HCT116 (cell line): ENCODE results near the gene RAPSN. TPM values are rescaled to one million over a fixed set of nuclear protein-coding genes. Genes with fewer than 3 reads are reported as not detected.

ENCODE experiments used
- ATAC-seq: fragments of 200-7000 bp; cut with Tn5 transposase; 2 replicates; pipeline ENCODE4 v1.9.1; 2020; ENCODE audit warnings: mild to moderate bottlenecking, moderate library complexity
- BruUV-seq: library from RNA; stranded (reverse); fragments of 400-500 nt; replicated peaks from 2 replicates; lab custom pipeline; 2021; lab: Mats Ljungman, UMichigan
- CTCF ChIA-PET: fragments of 300-600 bp; sonication (Branson Sonifier 250); formaldehyde crosslinking; loops from one replicate; lab custom pipeline; 2021; ENCODE audit warnings: antibody characterized with exemption; lab: Charles Lee
- POLR2A ChIA-PET: fragments of 300-600, 350-600 bp; sonication (Branson Sonifier 250); formaldehyde crosslinking; loops from one replicate; lab custom pipeline; 2021; ENCODE audit warnings: antibody characterized with exemption; lab: Charles Lee
- RAD21 ChIA-PET, 2 experiments: fragments of 300-600 bp; sonication (Branson Sonifier 250); formaldehyde crosslinking; loops; one replicate each; lab custom pipeline; 2023; ENCODE audit warnings: low total read pairs in 2 of 2; ENCODE audit not compliant: uncharacterized antibody in 2 of 2, unreplicated experiment in 2 of 2, low non-redundant PET in 1 of 2; lab: Charles Lee
- DNase-seq: peaks from one replicate; pipeline ENCODE4 v3.0.0-alpha.2; 2010; ENCODE audit warnings: low read depth, low spot score
- H2AFZ ChIP-seq: fragments of 200-600 bp; shearing (Covaris generic), sonication (generic); 2 replicates; pipeline ENCODE4 v1.6.1; 2017; ENCODE audit warnings: low read depth, mixed run types, mixed read lengths, antibody characterized with exemption, low read length; ENCODE audit not compliant: poor library complexity, severe bottlenecking
- H3K27ac ChIP-seq: 2 replicates; pipeline ENCODE4 v1.5.1; 2012; ENCODE audit warnings: low read depth, low read length
- H3K27me3 ChIP-seq: fragments of 200-600 bp; sonication (generic); 2 replicates; pipeline ENCODE4 v1.6.1; 2016; ENCODE audit warnings: mixed run types, low read length, mixed read lengths; ENCODE audit not compliant: insufficient read depth
- H3K36me3 ChIP-seq, 2 experiments: fragments of 200-500 bp in 1 of 2; fragments of 200-600 bp in 1 of 2; sonication (Bioruptor generic) in 1 of 2; sonication (generic) in 1 of 2; 2 replicates each; pipeline versions ENCODE4 v1.5.1 to v1.6.1; 2014 to 2016; ENCODE audit warnings: low read length in 2 of 2, inconsistent platforms in 1 of 2, mixed read lengths in 1 of 2, mixed run types in 1 of 2; ENCODE audit not compliant: insufficient read depth in 2 of 2, control insufficient read depth in 1 of 2
- H3K4me1 ChIP-seq, 2 experiments: fragments of 200-600 bp in 1 of 2; sonication (generic) in 1 of 2; 2 replicates each; pipeline versions ENCODE4 v1.5.1 to v1.6.1; 2012 to 2017; ENCODE audit warnings: low read length in 2 of 2, inconsistent platforms in 1 of 2, mild to moderate bottlenecking in 1 of 2, mixed read lengths in 1 of 2, mixed run types in 1 of 2, moderate library complexity in 1 of 2; ENCODE audit not compliant: insufficient read depth in 2 of 2, control insufficient read depth in 1 of 2
- H3K4me2 ChIP-seq: fragments of 200-600 bp; sonication (generic); 2 replicates; pipeline ENCODE4 v1.6.1; 2017; ENCODE audit warnings: mixed run types, low read length, mixed read lengths
- H3K4me3 ChIP-seq, 2 experiments: fragments of 200-600 bp in 1 of 2; sonication (generic) in 1 of 2; replicated peaks in 1 of 2; 2 replicates each; pipeline ENCODE4 v1.5.1; 2011 to 2016; ENCODE audit warnings: low read length in 2 of 2, control low read depth in 1 of 2, low read depth in 1 of 2, mild to moderate bottlenecking in 1 of 2, mixed read lengths in 1 of 2, mixed run types in 1 of 2
- H3K79me2 ChIP-seq: fragments of 200-600 bp; sonication (generic); 2 replicates; pipeline ENCODE4 v1.6.1; 2017; ENCODE audit warnings: mild to moderate bottlenecking, mixed run types, low read length, moderate library complexity, mixed read lengths; ENCODE audit not compliant: insufficient read depth
- H3K9ac ChIP-seq: fragments of 200-600 bp; sonication (generic); 2 replicates; pipeline ENCODE4 v1.6.1; 2016; ENCODE audit warnings: low read length, mixed read lengths
- H3K9me2 ChIP-seq: fragments of 200-600 bp; sonication (generic), shearing (Covaris generic); 2 replicates; pipeline ENCODE4 v1.6.1; 2017; ENCODE audit warnings: mixed run types, mild to moderate bottlenecking, moderate library complexity; ENCODE audit not compliant: insufficient read depth
- H3K9me3 ChIP-seq, 2 experiments: fragments of 200-500 bp in 1 of 2; fragments of 200-600 bp in 1 of 2; sonication (Bioruptor generic) in 1 of 2; sonication (generic) in 1 of 2; 2 replicates each; pipeline ENCODE4 v1.6.1; 2014 to 2017; ENCODE audit warnings: low read length in 2 of 2, mixed read lengths in 2 of 2, inconsistent platforms in 1 of 2, low read depth in 1 of 2, mild to moderate bottlenecking in 1 of 2, mixed run types in 1 of 2, moderate library complexity in 1 of 2; ENCODE audit not compliant: control insufficient read depth in 1 of 2, insufficient read depth in 1 of 2
- H4K20me1 ChIP-seq: fragments of 200-600 bp; sonication (generic), shearing (Covaris generic); 2 replicates; pipeline ENCODE4 v1.6.1; 2017; ENCODE audit warnings: mixed run types, mild to moderate bottlenecking, moderate library complexity; ENCODE audit not compliant: insufficient read depth
- CBX3 ChIP-seq: IDR thresholded peaks from 2 replicates; pipeline ENCODE4 v1.6.1; 2012; ENCODE audit warnings: low read depth
- CEBPB ChIP-seq: IDR thresholded peaks from 2 replicates; pipeline ENCODE4 v1.6.1; 2012; ENCODE audit warnings: low read depth
- EGR1 ChIP-seq: IDR thresholded peaks from 2 replicates; pipeline ENCODE4 v1.6.1; 2012; ENCODE audit warnings: low read depth
- EZH2phosphoT487 ChIP-seq: fragments of 200-600 bp; IDR thresholded peaks from 2 replicates; pipeline ENCODE4 v1.6.1; 2018; ENCODE audit warnings: antibody characterized with exemption, borderline replicate concordance
- FOSL1 ChIP-seq: IDR thresholded peaks from 2 replicates; pipeline ENCODE4 v1.6.1; 2012; ENCODE audit warnings: low read depth
- POLR2AphosphoS5 ChIP-seq: IDR thresholded peaks from 2 replicates; pipeline ENCODE4 v1.6.1; 2011; ENCODE audit warnings: mild to moderate bottlenecking, low read depth, low read length, moderate library complexity
- RAD21 ChIP-seq: IDR thresholded peaks from 2 replicates; pipeline ENCODE4 v1.6.1; 2012; ENCODE audit warnings: low read depth, mild to moderate bottlenecking
- SP1 ChIP-seq: IDR thresholded peaks from 2 replicates; pipeline ENCODE4 v1.6.1; 2012; ENCODE audit warnings: low read depth
- SRF ChIP-seq: IDR thresholded peaks from 2 replicates; pipeline ENCODE4 v1.6.1; 2012; ENCODE audit warnings: low read depth
- TCF7L2 ChIP-seq: IDR thresholded peaks from 2 replicates; pipeline ENCODE4 v1.7.0; 2011; ENCODE audit warnings: borderline replicate concordance, inconsistent platforms; ENCODE audit not compliant: insufficient read depth, insufficient read length; ENCODE audit errors: extremely low read depth
- YY1 ChIP-seq: IDR thresholded peaks from 2 replicates; pipeline ENCODE4 v1.6.1; 2011; ENCODE audit warnings: low read length, low read depth, moderate library complexity, mild to moderate bottlenecking; ENCODE audit not compliant: insufficient replicate concordance; ENCODE audit errors: extremely low read depth
- ZFX ChIP-seq: fragments of 450-650 bp; IDR thresholded peaks from 2 replicates; pipeline ENCODE4 v1.6.1; 2017
- ZNF274 ChIP-seq: fragments of 200-500 bp; sonication (Bioruptor generic); IDR thresholded peaks from 2 replicates; pipeline ENCODE4 v1.6.1; 2014; ENCODE audit warnings: mild to moderate bottlenecking, low read depth, low read length, inconsistent platforms
- intact Hi-C: fragments of 100-400 bp; cut with micrococcal nuclease; formaldehyde crosslinking; loops from 2 replicates; pipeline ENCODE4 v1.10.0; 2022
- total RNA-seq: library from RNA; stranded (reverse); gene quantifications from one replicate; pipeline ENCODE4 v1.2.1, GENCODE V29; 2021; ENCODE audit not compliant: unreplicated experiment
- TF ChIP-seq, protein P1 (sequence below): IDR thresholded peaks from 2 replicates; pipeline ENCODE4 v1.6.1; 2012
- TF ChIP-seq, protein P2 (sequence below): IDR thresholded peaks from 2 replicates; pipeline ENCODE4 v1.6.1; 2011; ENCODE audit warnings: mild to moderate bottlenecking, low read length, moderate library complexity; ENCODE audit not compliant: insufficient replicate concordance; ENCODE audit errors: extremely low read depth
- TF ChIP-seq, protein P3 (sequence below): IDR thresholded peaks from 2 replicates; pipeline ENCODE4 v1.6.1; 2012
- TF ChIP-seq, protein P4 (sequence below), 3 experiments: fragments of 200-600 bp in 1 of 3; sonication (generic) in 1 of 3; IDR thresholded peaks in 2 of 3; conservative IDR thresholded peaks in 1 of 3; 2 replicates each; pipeline ENCODE4 v1.5.1; 2012 to 2017; ENCODE audit warnings: low read depth in 2 of 3, low read length in 2 of 3, antibody characterized with exemption in 1 of 3, borderline replicate concordance in 1 of 3, control low read depth in 1 of 3, mild to moderate bottlenecking in 1 of 3, mixed read lengths in 1 of 3, mixed run types in 1 of 3, moderate library complexity in 1 of 3; ENCODE audit not compliant: insufficient read depth in 1 of 3

Gene RAPSN
- total RNA-seq, 1 experiment from 2014 or later, result 0.57 TPM

DNA sequence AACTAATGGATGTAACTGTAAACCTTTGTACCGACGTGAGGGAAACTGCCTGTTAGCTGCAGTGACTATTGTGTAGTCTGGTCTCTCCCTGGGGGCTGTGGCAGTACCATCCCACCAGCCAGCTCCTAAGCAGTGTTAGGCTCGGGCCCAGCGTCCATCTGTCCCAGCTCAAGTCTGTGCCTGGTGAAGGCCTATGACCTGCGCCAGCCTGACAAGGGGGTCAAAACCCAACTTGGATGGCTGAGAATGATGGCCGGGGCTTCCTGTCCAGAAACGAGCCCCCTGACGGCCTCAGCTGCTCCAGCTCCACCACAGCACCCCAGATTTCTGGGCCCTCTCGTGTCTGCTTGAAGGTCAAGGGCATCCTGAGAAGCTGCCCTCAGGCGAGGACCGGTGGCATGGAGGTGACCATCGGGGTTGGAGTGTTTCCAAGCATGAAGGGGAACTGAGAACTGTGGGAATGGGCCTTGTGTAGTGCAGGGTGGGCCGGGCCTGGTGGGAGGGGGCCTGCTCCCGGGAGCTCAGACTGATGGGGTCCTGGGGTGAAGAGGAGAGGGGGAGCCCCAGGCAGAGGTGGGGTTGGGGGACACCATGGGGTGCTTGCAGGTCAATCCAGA lies 56.3 kb downstream of the RAPSN start:
- H3K4me2 ChIP-seq, result no peak overlapping the region
- no peak overlapping the region for H2AFZ ChIP-seq
- H3K9me2 ChIP-seq, result no peaks in the 10 kb centered on the region
- H3K36me3 ChIP-seq, result no peaks in the 10 kb centered on the region
- H3K4me3 ChIP-seq, result no peak overlapping the region
- CTCF ChIA-PET, result interaction anchor here (1.3 kb wide), 1 partner anchor 18 kb away, joined by 7 read pairs; no protein-coding TSS in a partner anchor
- RAD21 ChIA-PET, result no interaction called here
- intact Hi-C loops, result no loop called here
- H3K27me3 ChIP-seq, result no peaks in the 10 kb centered on the region
- no peaks in the 10 kb centered on the region for H4K20me1 ChIP-seq
- no peak overlapping the region for H3K27ac ChIP-seq
- TF ChIP-seq, protein P1, sequence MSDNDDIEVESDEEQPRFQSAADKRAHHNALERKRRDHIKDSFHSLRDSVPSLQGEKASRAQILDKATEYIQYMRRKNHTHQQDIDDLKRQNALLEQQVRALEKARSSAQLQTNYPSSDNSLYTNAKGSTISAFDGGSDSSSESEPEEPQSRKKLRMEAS, result no peak
- TF ChIP-seq RAD21, result no peak
- no peak for TF ChIP-seq ZFX
- TF ChIP-seq TCF7L2, result no peak
- TF ChIP-seq, protein P2, sequence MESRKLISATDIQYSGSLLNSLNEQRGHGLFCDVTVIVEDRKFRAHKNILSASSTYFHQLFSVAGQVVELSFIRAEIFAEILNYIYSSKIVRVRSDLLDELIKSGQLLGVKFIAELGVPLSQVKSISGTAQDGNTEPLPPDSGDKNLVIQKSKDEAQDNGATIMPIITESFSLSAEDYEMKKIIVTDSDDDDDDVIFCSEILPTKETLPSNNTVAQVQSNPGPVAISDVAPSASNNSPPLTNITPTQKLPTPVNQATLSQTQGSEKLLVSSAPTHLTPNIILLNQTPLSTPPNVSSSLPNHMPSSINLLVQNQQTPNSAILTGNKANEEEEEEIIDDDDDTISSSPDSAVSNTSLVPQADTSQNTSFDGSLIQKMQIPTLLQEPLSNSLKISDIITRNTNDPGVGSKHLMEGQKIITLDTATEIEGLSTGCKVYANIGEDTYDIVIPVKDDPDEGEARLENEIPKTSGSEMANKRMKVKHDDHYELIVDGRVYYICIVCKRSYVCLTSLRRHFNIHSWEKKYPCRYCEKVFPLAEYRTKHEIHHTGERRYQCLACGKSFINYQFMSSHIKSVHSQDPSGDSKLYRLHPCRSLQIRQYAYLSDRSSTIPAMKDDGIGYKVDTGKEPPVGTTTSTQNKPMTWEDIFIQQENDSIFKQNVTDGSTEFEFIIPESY, result no peak
- no peak for TF ChIP-seq CEBPB
- TF ChIP-seq YY1, result no peak
- TF ChIP-seq, protein P3, sequence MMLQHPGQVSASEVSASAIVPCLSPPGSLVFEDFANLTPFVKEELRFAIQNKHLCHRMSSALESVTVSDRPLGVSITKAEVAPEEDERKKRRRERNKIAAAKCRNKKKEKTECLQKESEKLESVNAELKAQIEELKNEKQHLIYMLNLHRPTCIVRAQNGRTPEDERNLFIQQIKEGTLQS, result no peak
- no peak for TF ChIP-seq EGR1
- no peak for TF ChIP-seq FOSL1
- TF ChIP-seq CBX3, result no peak
- no peak for TF ChIP-seq ZNF274
- TF ChIP-seq, protein P4, sequence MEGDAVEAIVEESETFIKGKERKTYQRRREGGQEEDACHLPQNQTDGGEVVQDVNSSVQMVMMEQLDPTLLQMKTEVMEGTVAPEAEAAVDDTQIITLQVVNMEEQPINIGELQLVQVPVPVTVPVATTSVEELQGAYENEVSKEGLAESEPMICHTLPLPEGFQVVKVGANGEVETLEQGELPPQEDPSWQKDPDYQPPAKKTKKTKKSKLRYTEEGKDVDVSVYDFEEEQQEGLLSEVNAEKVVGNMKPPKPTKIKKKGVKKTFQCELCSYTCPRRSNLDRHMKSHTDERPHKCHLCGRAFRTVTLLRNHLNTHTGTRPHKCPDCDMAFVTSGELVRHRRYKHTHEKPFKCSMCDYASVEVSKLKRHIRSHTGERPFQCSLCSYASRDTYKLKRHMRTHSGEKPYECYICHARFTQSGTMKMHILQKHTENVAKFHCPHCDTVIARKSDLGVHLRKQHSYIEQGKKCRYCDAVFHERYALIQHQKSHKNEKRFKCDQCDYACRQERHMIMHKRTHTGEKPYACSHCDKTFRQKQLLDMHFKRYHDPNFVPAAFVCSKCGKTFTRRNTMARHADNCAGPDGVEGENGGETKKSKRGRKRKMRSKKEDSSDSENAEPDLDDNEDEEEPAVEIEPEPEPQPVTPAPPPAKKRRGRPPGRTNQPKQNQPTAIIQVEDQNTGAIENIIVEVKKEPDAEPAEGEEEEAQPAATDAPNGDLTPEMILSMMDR (IDR thresholded peaks at IDR 0.05 in 2 of 3, conservative IDR thresholded peaks at IDR 0.05 in 1 of 3; ENCODE audit: borderline replicate concordance in 1 of 3, insufficient read depth in 1 of 3, low read depth in 2 of 3, low read length in 2 of 3), result no peak
- no peak for TF ChIP-seq SRF
- no peak for TF ChIP-seq POLR2AphosphoS5
- TF ChIP-seq SP1, result no peak
- no peak for TF ChIP-seq EZH2phosphoT487
- no TSS peak for BruUV-seq
- no peak for DNase-seq
- H3K9me3 ChIP-seq, result no peaks in the 10 kb centered on the region
- POLR2A ChIA-PET, result no interaction called here
- no peak for ATAC-seq
- H3K9ac ChIP-seq, result no peak overlapping the region
- H3K79me2 ChIP-seq, result no peaks in the 10 kb centered on the region
- no peaks in the 10 kb centered on the region for H3K4me1 ChIP-seq
